Measurements from ENCODE around the gene ZNF830.

DNA sequence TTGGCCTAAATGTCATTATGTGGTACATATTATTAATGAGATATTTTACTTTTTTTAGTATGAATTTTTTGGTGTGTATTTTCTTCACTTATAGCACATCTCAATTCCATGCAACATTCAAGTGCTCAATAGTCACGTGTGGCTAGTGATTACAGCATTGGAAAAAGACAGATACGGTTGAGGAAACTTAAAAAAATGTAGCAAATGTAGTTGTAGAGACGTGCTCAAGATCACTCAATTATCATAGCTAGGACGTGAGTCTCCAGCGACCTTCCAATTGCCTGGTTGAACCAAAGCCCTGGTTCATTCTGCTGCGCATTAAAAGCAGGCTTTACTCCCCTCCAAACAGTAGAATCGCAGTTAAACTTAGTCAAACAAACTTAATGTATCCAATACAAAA is 17.8 kb downstream of the ZNF830 start:
- no peak for TF ChIP-seq EZH2 (IDR thresholded peaks at IDR 0.05; ENCODE audit: insufficient read depth, poor library complexity, severe bottlenecking)
- no peak for TF ChIP-seq EZH2phosphoT487 (IDR thresholded peaks at IDR 0.05; ENCODE audit: insufficient read depth, low read depth)
